ENCODE measurements around the gene RNF227. TPM values are rescaled to one million over a fixed set of nuclear protein-coding genes. Genes with fewer than 3 reads are reported as not detected.

The RNF227 gene
- total RNA-seq, 1 donor from 2014 or later, result 7.5 TPM

DNA sequence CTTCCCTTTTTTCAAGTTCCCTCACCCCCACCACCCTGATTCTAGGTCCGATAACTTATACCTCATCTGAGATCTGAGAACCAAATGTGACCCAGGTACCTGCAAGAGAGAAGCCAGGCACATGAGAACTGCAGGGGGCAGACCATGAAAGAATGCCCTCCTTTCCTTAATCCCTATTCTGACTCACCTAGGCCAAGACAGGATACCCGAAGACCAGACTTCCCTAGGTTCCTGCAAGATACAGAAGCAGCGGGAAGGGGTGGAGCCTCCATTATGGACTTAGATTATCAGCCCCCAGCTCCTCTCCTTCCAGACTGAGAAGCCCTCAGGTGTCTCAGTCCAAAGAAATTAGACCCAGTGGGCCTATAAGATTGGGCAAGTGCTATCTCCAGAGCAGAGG lies 11.5 kb upstream of the RNF227 start:
- intact Hi-C loops (cut with DNase I), result no loop called here
- no peaks in the 10 kb centered on the region for H3K27me3 ChIP-seq (ENCODE audit: low read depth)
- TF ChIP-seq, protein P1, sequence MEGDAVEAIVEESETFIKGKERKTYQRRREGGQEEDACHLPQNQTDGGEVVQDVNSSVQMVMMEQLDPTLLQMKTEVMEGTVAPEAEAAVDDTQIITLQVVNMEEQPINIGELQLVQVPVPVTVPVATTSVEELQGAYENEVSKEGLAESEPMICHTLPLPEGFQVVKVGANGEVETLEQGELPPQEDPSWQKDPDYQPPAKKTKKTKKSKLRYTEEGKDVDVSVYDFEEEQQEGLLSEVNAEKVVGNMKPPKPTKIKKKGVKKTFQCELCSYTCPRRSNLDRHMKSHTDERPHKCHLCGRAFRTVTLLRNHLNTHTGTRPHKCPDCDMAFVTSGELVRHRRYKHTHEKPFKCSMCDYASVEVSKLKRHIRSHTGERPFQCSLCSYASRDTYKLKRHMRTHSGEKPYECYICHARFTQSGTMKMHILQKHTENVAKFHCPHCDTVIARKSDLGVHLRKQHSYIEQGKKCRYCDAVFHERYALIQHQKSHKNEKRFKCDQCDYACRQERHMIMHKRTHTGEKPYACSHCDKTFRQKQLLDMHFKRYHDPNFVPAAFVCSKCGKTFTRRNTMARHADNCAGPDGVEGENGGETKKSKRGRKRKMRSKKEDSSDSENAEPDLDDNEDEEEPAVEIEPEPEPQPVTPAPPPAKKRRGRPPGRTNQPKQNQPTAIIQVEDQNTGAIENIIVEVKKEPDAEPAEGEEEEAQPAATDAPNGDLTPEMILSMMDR (IDR thresholded peaks at IDR 0.05), result no peak
- DNase-seq, result no peak
- no peak overlapping the region for H3K4me3 ChIP-seq
- peaks cover 18% of the 10 kb centered on the region for H3K4me1 ChIP-seq
- no peaks in the 10 kb centered on the region for H3K9me3 ChIP-seq
- no peak for ATAC-seq
- H3K36me3 ChIP-seq, result no peaks in the 10 kb centered on the region
- H3K27ac ChIP-seq, result no peak overlapping the region

DNA sequence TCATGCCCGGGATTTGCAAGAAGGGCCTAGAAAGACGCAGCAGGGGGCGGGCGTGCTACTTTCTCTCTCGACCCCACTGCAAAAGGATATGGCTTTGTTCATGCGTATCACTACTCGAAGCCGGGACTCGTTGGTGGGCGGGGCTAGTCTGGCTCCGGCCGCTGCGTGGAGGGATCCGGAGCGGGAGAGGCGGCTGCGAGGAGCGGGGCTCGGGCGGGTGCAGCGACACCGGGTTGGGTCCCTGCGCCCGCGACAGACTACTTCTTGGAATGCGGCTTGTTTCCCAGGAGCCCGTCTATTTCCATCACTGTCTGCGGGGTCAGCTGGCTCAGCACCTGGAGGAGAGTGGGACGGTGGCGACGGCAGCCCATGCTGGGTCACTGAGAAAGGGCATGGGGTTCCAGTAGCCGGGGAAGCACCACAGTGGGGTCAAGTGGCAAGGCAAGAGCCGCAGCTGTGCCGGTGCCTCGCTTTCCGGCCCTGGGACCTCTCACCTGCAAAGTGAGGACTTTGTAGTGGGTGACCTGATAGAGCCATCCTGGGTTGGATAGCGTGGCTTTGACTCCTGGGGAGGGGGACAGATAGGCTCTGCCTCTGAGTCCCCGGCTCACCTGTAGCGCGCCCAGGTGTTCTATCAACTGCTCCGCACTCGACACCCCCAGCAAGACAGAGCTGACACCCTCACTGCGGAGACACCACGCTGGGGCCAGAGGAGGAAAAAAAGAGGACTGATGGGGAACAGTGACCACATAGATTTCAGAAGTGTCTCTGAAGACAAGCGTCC lies 6.9 kb upstream of the RNF227 start:
- intact Hi-C loops (cut with DNase I), result no loop called here
- ATAC-seq (peak; percentile 95 to 96), DNase-seq (peak; percentile 90)
- H3K4me3 ChIP-seq, result peak overlapping the region; percentile 62
- H3K27ac ChIP-seq, result peak overlapping the region; percentile 82
- H3K4me1 ChIP-seq, result peaks cover 12% of the 10 kb centered on the region
- H3K9me3 ChIP-seq, result no peaks in the 10 kb centered on the region
- TF ChIP-seq, protein P1 (IDR thresholded peaks at IDR 0.05), result no peak
- H3K36me3 ChIP-seq, result no peaks in the 10 kb centered on the region
- H3K27me3 ChIP-seq (ENCODE audit: low read depth), result no peaks in the 10 kb centered on the region

DNA sequence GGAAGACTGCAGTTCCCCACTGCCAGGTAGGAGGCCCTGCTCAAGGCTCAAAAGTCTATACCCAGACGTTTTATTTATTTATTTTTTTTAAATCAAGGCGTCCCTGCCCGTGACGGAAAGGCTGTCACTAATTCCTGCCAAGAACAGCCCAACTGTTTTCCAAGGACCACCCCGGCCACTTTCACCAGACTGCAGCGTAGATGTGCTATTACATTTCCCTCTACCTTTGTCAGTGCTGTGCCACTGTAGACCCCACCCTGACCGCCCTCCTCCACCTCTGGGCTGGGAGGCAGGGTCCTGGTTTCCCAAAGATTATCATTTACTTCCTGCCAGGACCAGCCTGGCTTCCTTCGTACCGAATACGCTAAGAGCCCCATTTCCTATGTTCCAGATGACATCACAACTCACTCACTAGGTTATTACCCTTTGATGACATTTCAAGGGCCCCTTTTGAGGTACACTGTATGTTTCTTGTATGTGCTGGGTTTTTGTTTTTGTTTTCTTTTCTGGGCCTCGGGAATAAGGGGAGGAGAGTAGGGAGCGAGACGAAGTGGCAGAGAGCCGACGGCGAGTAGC lies 6.3 kb upstream of the RNF227 start:
- peak in 1 of 2 donors; percentile 30 for ATAC-seq
- Histone ChIP-seq H3K9me3 (no peaks in the 10 kb centered on the region), H3K27ac (peak overlapping the region; percentile 82), H3K4me1 (peaks cover 12% of the 10 kb centered on the region), H3K36me3 (no peaks in the 10 kb centered on the region), H3K27me3 (ENCODE audit: low read depth) (no peaks in the 10 kb centered on the region), H3K4me3 (peak overlapping the region; percentile 62)
- TF ChIP-seq, protein P1 (IDR thresholded peaks at IDR 0.05), result no peak
- no peak for DNase-seq
- intact Hi-C loops (cut with DNase I), result no loop called here

DNA sequence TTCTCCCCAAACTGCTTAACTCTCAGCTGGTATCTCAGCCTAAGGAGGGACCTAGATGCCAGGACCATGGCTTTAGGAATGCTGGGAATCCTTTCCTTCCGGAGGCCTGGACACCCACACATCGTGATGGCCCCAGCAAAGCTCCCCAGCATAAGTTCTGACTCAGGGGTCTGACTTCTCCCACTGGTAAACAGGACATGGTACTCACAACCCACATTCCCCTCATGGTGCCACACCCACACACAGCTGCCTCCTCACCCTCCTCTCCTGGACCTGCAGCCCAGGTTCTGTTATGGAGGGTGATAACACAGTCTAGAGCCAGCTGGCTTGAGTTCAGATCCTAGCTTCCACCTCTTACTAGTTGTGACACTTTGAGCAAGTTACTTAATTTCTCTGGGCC lies 719 bp upstream of the RNF227 start:
- Histone ChIP-seq H3K27me3 (ENCODE audit: low read depth) (no peaks in the 10 kb centered on the region), H3K4me3 (peak overlapping the region; percentile 73), H3K36me3 (peaks cover 6% of the 10 kb centered on the region), H3K27ac (peak overlapping the region; percentile 97), H3K9me3 (no peaks in the 10 kb centered on the region), H3K4me1 (peaks cover 33% of the 10 kb centered on the region)
- intact Hi-C loops (cut with DNase I), result no loop called here
- TF ChIP-seq, protein P1 (IDR thresholded peaks at IDR 0.05), result no peak
- DNase-seq (no peak), ATAC-seq (peak in 1 of 2 donors; percentile 20)

DNA sequence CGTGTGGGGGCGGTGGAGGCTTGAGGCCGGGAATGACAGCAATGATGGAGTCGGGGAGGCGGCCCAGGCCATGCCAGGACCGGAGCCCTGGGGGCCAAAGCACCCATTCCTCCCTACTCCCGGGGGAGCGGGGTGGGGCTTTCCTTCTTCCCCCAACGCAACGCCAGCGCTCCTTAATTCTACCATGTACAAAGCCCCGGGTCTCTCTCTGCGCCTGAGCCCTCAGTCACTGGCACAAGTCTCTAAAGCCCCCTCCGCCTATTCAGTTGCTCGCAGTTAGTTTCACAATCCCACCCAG lies 245 bp upstream of the RNF227 start:
- TF ChIP-seq, protein P1 (IDR thresholded peaks at IDR 0.05), result no peak
- no peak for ATAC-seq
- Histone ChIP-seq H3K9me3 (no peaks in the 10 kb centered on the region), H3K4me1 (peaks cover 33% of the 10 kb centered on the region), H3K27me3 (ENCODE audit: low read depth) (no peaks in the 10 kb centered on the region), H3K36me3 (peaks cover 11% of the 10 kb centered on the region), H3K4me3 (peak overlapping the region; percentile 73), H3K27ac (peak overlapping the region; percentile 97)
- DNase-seq, result no peak
- intact Hi-C loops (cut with DNase I), result no loop called here

Data from lower lobe of right lung (tissue), 2 donors.